ENCODE data around the gene SLC13A1.

- TF ChIP-seq, protein P1, sequence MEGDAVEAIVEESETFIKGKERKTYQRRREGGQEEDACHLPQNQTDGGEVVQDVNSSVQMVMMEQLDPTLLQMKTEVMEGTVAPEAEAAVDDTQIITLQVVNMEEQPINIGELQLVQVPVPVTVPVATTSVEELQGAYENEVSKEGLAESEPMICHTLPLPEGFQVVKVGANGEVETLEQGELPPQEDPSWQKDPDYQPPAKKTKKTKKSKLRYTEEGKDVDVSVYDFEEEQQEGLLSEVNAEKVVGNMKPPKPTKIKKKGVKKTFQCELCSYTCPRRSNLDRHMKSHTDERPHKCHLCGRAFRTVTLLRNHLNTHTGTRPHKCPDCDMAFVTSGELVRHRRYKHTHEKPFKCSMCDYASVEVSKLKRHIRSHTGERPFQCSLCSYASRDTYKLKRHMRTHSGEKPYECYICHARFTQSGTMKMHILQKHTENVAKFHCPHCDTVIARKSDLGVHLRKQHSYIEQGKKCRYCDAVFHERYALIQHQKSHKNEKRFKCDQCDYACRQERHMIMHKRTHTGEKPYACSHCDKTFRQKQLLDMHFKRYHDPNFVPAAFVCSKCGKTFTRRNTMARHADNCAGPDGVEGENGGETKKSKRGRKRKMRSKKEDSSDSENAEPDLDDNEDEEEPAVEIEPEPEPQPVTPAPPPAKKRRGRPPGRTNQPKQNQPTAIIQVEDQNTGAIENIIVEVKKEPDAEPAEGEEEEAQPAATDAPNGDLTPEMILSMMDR (IDR thresholded peaks at IDR 0.05) = no peak
- no peak for TF ChIP-seq EZH2phosphoT487 (IDR thresholded peaks at IDR 0.05)
Measured at GRCh38 chr7:123126171-123126570, 73.6 kb downstream of the SLC13A1 start.

Data from neural progenitor cell (in vitro differentiated cells).